ENCODE data around the gene NACA2. TPM values are rescaled to one million over a fixed set of nuclear protein-coding genes. Genes with fewer than 3 reads are reported as not detected.
"Not testable (repeated sequence)": the region's sequence is repeated elsewhere in the genome, so short reads cannot be mapped to it uniquely, and the experiment has no call there.

NACA2 gene
- total and polyA plus RNA-seq, 10 donors, result 0.16 to 0.43 (median 0.23) TPM; not detected in 7

DNA sequence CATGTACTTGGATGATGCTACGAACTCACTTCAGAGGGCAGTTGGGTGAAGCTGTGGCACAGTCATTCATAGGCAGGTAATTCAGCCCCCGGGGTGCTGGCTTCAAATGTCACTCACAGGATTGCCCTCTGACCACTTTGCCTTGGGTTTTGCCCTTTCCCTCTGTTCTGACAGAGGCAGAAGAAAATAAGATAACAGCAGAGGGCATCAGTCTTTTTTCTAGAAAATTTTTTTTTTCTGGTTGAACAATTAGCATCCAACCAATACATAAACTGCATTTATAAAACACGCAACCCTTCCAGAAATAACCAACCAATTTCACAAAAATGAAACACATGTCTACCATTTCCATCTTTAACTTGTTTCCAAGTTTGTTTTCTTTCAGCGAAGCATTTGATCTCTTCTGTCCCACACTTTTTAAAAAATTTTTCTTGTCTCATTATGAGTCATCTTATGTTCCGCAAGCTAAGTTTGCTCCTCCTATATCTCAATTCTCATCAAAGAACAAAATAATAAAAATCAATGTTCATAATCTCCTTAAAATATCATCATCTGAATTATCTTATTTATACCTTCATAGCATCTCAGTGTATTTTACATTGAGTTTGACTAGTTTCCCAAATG, 15.6 kb downstream of the NACA2 start:
- DNase-seq, result no peak
- no peak overlapping the region for H3K4me3 ChIP-seq
- no peaks in the 10 kb centered on the region for H3K4me1 ChIP-seq
- peaks cover 0 to 10% (median 1%) of the 10 kb centered on the region in 8 donors for H3K9me3 ChIP-seq
- no peaks in the 10 kb centered on the region for H3K36me3 ChIP-seq
- H3K27me3 ChIP-seq (replicated peaks in 1 of 7), result peaks cover 0 to 12% (median 0%) of the 10 kb centered on the region in 7 donors
- 56 to 80% (median 73%) methylated on average over 5 of the region's 5 CpGs for WGBS, 5 donors
- TF ChIP-seq, protein P1, sequence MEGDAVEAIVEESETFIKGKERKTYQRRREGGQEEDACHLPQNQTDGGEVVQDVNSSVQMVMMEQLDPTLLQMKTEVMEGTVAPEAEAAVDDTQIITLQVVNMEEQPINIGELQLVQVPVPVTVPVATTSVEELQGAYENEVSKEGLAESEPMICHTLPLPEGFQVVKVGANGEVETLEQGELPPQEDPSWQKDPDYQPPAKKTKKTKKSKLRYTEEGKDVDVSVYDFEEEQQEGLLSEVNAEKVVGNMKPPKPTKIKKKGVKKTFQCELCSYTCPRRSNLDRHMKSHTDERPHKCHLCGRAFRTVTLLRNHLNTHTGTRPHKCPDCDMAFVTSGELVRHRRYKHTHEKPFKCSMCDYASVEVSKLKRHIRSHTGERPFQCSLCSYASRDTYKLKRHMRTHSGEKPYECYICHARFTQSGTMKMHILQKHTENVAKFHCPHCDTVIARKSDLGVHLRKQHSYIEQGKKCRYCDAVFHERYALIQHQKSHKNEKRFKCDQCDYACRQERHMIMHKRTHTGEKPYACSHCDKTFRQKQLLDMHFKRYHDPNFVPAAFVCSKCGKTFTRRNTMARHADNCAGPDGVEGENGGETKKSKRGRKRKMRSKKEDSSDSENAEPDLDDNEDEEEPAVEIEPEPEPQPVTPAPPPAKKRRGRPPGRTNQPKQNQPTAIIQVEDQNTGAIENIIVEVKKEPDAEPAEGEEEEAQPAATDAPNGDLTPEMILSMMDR (IDR thresholded peaks at IDR 0.05 in 8 of 11, conservative IDR thresholded peaks at IDR 0.05 in 3 of 11), result no peak
- TF ChIP-seq POLR2AphosphoS5 (IDR thresholded peaks at IDR 0.05) (no peak), POLR2A (IDR thresholded peaks at IDR 0.05) (no peak)
- intact Hi-C loops (cut with DNase I; ENCODE audit: low total_unique reads), result no loop called here
- H3K27ac ChIP-seq, result no peak overlapping the region

GRCh38 chr17:61574542-61575351, 16.3 kb downstream of the NACA2 start:
- Histone ChIP-seq H3K4me1 (no peaks in the 10 kb centered on the region), H3K9me3 (peaks cover 0 to 17% (median 8%) of the 10 kb centered on the region in 8 donors), H3K27me3 (replicated peaks in 1 of 7) (peaks cover 0 to 6% (median 0%) of the 10 kb centered on the region in 7 donors), H3K36me3 (no peaks in the 10 kb centered on the region), H3K4me3 (no peak overlapping the region), H3K27ac (no peak overlapping the region)
- DNase-seq, result no peak
- no peak for TF ChIP-seq POLR2AphosphoS5 (IDR thresholded peaks at IDR 0.05)
- TF ChIP-seq, protein P1 (IDR thresholded peaks at IDR 0.05 in 8 of 11, conservative IDR thresholded peaks at IDR 0.05 in 3 of 11), result no peak
- TF ChIP-seq POLR2A (IDR thresholded peaks at IDR 0.05), result no peak
- intact Hi-C loops (cut with DNase I; ENCODE audit: low total_unique reads), result no loop called here
- WGBS, 5 donors, result 42 to 60% (median 48%) methylated on average over 9 of the region's 9 CpGs

DNA sequence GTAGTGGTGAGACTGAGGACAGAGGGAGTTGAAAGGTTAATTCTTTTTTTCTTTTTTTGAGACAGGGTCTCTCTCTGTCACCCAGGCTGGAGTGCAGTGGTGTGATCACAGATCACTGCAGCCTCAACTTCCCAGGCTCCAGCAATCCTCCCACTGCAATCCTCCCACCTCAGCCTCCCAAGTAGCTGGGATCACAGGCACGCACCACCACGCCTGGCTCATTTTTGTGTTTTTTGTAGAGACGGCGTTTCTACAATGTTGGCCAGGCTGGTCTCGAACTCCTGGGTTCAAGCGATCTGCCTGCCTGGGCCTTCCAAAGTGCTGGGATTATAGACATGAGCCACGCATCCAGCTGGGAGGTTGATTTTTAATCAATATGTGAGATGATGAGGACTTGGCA, 18.5 kb downstream of the NACA2 start:
- peaks cover 0 to 20% (median 11%) of the 10 kb centered on the region in 8 donors for H3K9me3 ChIP-seq
- WGBS, 5 donors, result 94 to 100% (median 96%) methylated on average over 7 of the region's 7 CpGs

GRCh38 chr17:61571624-61572023, 19.4 kb downstream of the NACA2 start:
- H3K27ac ChIP-seq, result no peak overlapping the region
- H3K36me3 ChIP-seq, result no peaks in the 10 kb centered on the region
- WGBS, 5 donors, result 90 to 100% (median 95%) methylated on average over 1 of the region's 1 CpG
- TF ChIP-seq POLR2AphosphoS5 (IDR thresholded peaks at IDR 0.05), result no peak
- TF ChIP-seq, protein P1 (IDR thresholded peaks at IDR 0.05 in 8 of 11, conservative IDR thresholded peaks at IDR 0.05 in 3 of 11), result no peak
- no peak for TF ChIP-seq POLR2A (IDR thresholded peaks at IDR 0.05)
- no peak for DNase-seq
- no peak overlapping the region for H3K4me3 ChIP-seq
- no peaks in the 10 kb centered on the region for H3K4me1 ChIP-seq
- H3K9me3 ChIP-seq, result peaks cover 0 to 20% (median 11%) of the 10 kb centered on the region in 8 donors
- intact Hi-C loops (cut with DNase I; ENCODE audit: low total_unique reads), result no loop called here
- H3K27me3 ChIP-seq (replicated peaks in 1 of 7), result no peaks in the 10 kb centered on the region

More for the DNA sequence above, 18.5 kb downstream of the NACA2 start:
- H3K36me3 ChIP-seq; H3K4me1 ChIP-seq; intact Hi-C loops (cut with DNase I; ENCODE audit: low total_unique reads); H3K27ac ChIP-seq; H3K4me3 ChIP-seq; DNase-seq; H3K27me3 ChIP-seq (replicated peaks in 1 of 7): not testable (repeated sequence)
